Upper lobe of left lung (tissue), 6 donors: ENCODE measurements around the gene PKN2. TPM values are rescaled to one million over a fixed set of nuclear protein-coding genes. Genes with fewer than 3 reads are reported as not detected.
"Not testable (repeated sequence)": the region's sequence is repeated elsewhere in the genome, so short reads cannot be mapped to it uniquely, and the experiment has no call there.

Experiments
- ATAC-seq, 2 donors: fragments of 200-7000 bp; cut with Tn5 transposase; one replicate each; pipeline ENCODE4 v1.9.1; 2022; ENCODE audit warnings: mild to moderate bottlenecking in 2 of 2, moderate library complexity in 2 of 2; ENCODE audit not compliant: low FRiP score in 2 of 2
- DNase-seq, 2 donors: peaks; one replicate each; pipeline ENCODE4 v3.0.0-alpha.2; 2019 to 2020
- H3K27ac ChIP-seq, 4 donors: fragments of 200-600 bp; sonication (generic); one replicate each; pipeline ENCODE4 v1.5.1; 2016 to 2019
- H3K27me3 ChIP-seq, 4 donors: fragments of 200-600 bp; sonication (generic); one replicate each; pipeline ENCODE4 v1.5.1; 2017 to 2019
- H3K36me3 ChIP-seq, 4 donors: fragments of 200-600 bp; sonication (generic); one replicate each; pipeline ENCODE4 v1.5.1; 2016 to 2019
- H3K4me1 ChIP-seq, 4 donors: fragments of 200-600 bp; sonication (generic); one replicate each; pipeline ENCODE4 v1.5.1; 2018 to 2019
- H3K4me3 ChIP-seq, 4 donors: fragments of 200-600 bp; sonication (generic); one replicate each; pipeline ENCODE4 v1.5.1; 2017 to 2019; ENCODE audit warnings: mild to moderate bottlenecking in 2 of 4, moderate library complexity in 1 of 4
- H3K9me3 ChIP-seq, 4 donors: fragments of 200-600 bp; sonication (generic); one replicate each; pipeline ENCODE4 v1.5.1; 2018 to 2019
- CTCF ChIP-seq, 6 experiments: fragments of 450-650 bp in 4 of 6; fragments of 200-600 bp in 2 of 6; sonication (generic) in 2 of 6; IDR thresholded peaks; one replicate each; pipeline ENCODE4 v1.5.1; 2016 to 2019; ENCODE audit warnings: antibody characterized with exemption in 6 of 6
- EP300 ChIP-seq, 4 donors: sonication (generic); formaldehyde crosslinking; IDR thresholded peaks; one replicate each; pipeline ENCODE4 v1.5.1; 2017; ENCODE audit warnings: antibody characterized with exemption in 4 of 4, control low read depth in 2 of 4
- POLR2A ChIP-seq, 4 donors: fragments of 450-650 bp; IDR thresholded peaks; one replicate each; pipeline ENCODE4 v1.5.1; 2016 to 2017; ENCODE audit warnings: antibody characterized with exemption in 4 of 4, mild to moderate bottlenecking in 2 of 4
- POLR2AphosphoS5 ChIP-seq, 2 donors: sonication (generic); formaldehyde crosslinking; IDR thresholded peaks; one replicate each; pipeline ENCODE4 v1.5.1; 2017; ENCODE audit warnings: antibody characterized with exemption in 2 of 2
- WGBS, 2 donors: methylation state at CpG; one replicate each; pipeline ENCODE4 v1.1.5; 2017 to 2018; 5-methylcytosine and 5-hydroxymethylcytosine counted together
- small RNA-seq, 4 donors: library from RNA; depleted of rRNA; stranded (forward); fragments of <200 nt; gene quantifications; one replicate each; pipeline ENCODE3, GENCODE V24; 2016
- total RNA-seq, 6 donors: library from RNA; depleted of rRNA in 4 of 6; stranded (reverse); fragments of >200 nt in 4 of 6; gene quantifications; one replicate each; pipeline versions ENCODE4 v1.1.0 to v1.2.1, GENCODE V29; 2016 to 2021
- donor health status: DM: no; HTN: no; CAD: no; lungs with moderate emphysema.
- donor health status: DM: no; HTN: yes; CAD: no; lungs with severe emphysema.

PKN2 gene
- total RNA-seq, 6 donors from 2014 or later: 33.0 to 108 (median 37.6) TPM

DNA sequence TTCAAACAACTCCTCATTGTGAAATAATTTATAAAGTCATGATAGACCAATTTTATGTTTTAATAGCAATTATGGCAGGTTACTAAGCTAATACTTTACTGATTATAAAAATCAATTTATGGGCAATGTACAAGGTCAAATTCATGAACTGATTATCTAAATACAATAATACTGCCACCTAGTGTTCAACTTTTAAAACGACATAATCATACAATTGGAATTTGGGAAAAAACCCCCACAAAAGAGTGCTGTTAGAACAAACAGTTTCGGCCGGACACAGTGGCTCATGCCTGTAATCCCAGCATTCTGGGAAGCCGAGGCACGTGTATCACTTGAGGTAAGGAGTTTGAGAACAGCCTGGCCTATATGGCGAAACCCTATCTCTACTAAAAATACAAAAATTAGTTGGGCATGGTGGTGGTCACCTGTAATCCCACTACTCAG is 193.3 kb downstream of the PKN2 start:
- TF ChIP-seq POLR2AphosphoS5 (IDR thresholded peaks at IDR 0.05) (no peak), CTCF (IDR thresholded peaks at IDR 0.05) (peak in 5 of 6 experiments; percentile 34 to 59 (median 39)), EP300 (IDR thresholded peaks at IDR 0.05) (no peak), POLR2A (IDR thresholded peaks at IDR 0.05) (no peak)
- Histone ChIP-seq H3K4me3 (no peak overlapping the region), H3K27me3 (no peaks in the 10 kb centered on the region), H3K4me1 (peaks cover 16 to 49% (median 29%) of the 10 kb centered on the region in 4 donors), H3K9me3 (no peaks in the 10 kb centered on the region), H3K27ac (no peak overlapping the region), H3K36me3 (peaks cover 0 to 13% (median 0%) of the 10 kb centered on the region in 4 donors)
- ATAC-seq: peak in 1 of 2 donors; percentile 58
- 37 to 56% methylated on average over 6 of the region's 6 CpGs for WGBS, 2 donors
- no peak for DNase-seq

GRCh38 chr1:88877911-88878310 is 193.8 kb downstream of the PKN2 start:
- Histone ChIP-seq H3K36me3 (peaks cover 0 to 13% (median 0%) of the 10 kb centered on the region in 4 donors), H3K27me3 (no peaks in the 10 kb centered on the region), H3K4me1 (peaks cover 16 to 53% (median 30%) of the 10 kb centered on the region in 4 donors), H3K27ac (no peak overlapping the region), H3K9me3 (no peaks in the 10 kb centered on the region), H3K4me3 (no peak overlapping the region)
- no peak for TF ChIP-seq POLR2AphosphoS5 (IDR thresholded peaks at IDR 0.05)
- TF ChIP-seq POLR2A (IDR thresholded peaks at IDR 0.05): no peak
- no peak for TF ChIP-seq EP300 (IDR thresholded peaks at IDR 0.05)
- no peak for TF ChIP-seq CTCF (IDR thresholded peaks at IDR 0.05)
- no peak for ATAC-seq
- no peak for DNase-seq
- 82 to 91% methylated on average over 9 of the region's 9 CpGs for WGBS, 2 donors

DNA sequence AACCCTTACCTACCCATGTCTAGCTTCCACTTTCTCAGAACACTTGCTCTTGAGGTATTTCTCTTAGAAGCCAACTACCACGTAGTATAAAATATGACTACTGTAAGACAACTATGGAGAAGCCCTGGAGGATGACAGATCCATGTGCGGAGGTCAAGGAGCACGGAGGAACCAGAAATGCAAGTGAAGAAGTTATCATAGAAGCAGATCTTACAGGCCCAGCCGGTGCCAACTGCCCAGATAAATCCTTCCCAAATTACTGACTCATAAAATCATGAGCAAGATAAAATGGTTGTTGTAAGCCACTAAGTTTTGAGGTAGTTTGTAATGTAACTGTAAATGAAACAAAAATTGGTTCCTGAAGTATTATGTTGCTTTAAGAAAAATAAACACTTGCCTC is 194.7 kb downstream of the PKN2 start:
- DNase-seq (no peak), ATAC-seq (no peak)
- Histone ChIP-seq H3K36me3 (peaks cover 0 to 21% (median 0%) of the 10 kb centered on the region in 4 donors), H3K4me3 (no peak overlapping the region), H3K27ac (no peak overlapping the region), H3K4me1 (peaks cover 13 to 50% (median 26%) of the 10 kb centered on the region in 4 donors), H3K9me3 (no peaks in the 10 kb centered on the region), H3K27me3 (no peaks in the 10 kb centered on the region)
- WGBS, 2 donors: 69 to 74% methylated on average over 4 of the region's 4 CpGs
- TF ChIP-seq POLR2AphosphoS5 (IDR thresholded peaks at IDR 0.05): no peak
- no peak for TF ChIP-seq CTCF (IDR thresholded peaks at IDR 0.05)
- TF ChIP-seq EP300 (IDR thresholded peaks at IDR 0.05): no peak
- no peak for TF ChIP-seq POLR2A (IDR thresholded peaks at IDR 0.05)

DNA sequence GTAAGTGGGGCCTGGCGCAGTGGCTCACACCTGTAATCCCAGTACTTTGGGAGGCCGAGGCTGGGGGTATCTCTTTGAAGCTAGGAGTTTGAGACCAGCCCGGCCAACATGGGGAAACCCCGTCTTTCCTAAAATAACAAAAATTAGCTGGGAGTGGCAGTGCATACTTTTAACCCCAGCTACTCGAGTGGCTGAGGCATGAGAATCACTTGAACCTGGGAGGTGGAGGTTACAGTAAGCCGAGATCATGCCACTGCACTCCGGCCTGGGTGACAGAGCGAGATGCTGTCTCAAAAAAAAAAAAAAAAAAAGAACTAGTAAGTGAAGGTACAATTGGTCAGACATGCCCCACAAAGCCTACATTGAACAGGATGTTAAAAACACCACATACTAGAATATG is 196.6 kb downstream of the PKN2 start:
- 58 to 67% methylated on average over 7 to 8 of the region's 8 CpGs for WGBS, 2 donors
- peak in 1 of 2 donors; percentile 59 for DNase-seq
- ATAC-seq: peak in 1 of 2 donors; percentile 65
- Histone ChIP-seq H3K4me1 (peaks cover 11 to 35% (median 20%) of the 10 kb centered on the region in 4 donors), H3K36me3 (peaks cover 8 to 41% (median 13%) of the 10 kb centered on the region in 4 donors)
- H3K9me3 ChIP-seq, H3K4me3 ChIP-seq, H3K27me3 ChIP-seq, H3K27ac ChIP-seq: not testable (repeated sequence)

- H3K9me3 ChIP-seq: no peaks in the 10 kb centered on the region
- 73 to 85% methylated on average over 3 of the region's 3 CpGs for WGBS, 2 donors
- H3K36me3 ChIP-seq: peaks cover 13 to 53% (median 27%) of the 10 kb centered on the region in 4 donors
- no peaks in the 10 kb centered on the region for H3K27me3 ChIP-seq
- TF ChIP-seq CTCF (IDR thresholded peaks at IDR 0.05) (no peak), EP300 (IDR thresholded peaks at IDR 0.05) (no peak), POLR2AphosphoS5 (IDR thresholded peaks at IDR 0.05) (no peak), POLR2A (IDR thresholded peaks at IDR 0.05) (no peak)
- ATAC-seq (no peak), DNase-seq (no peak)
- H3K4me3 ChIP-seq: no peak overlapping the region
- H3K4me1 ChIP-seq: peaks cover 5 to 21% (median 15%) of the 10 kb centered on the region in 4 donors
- H3K27ac ChIP-seq: no peak overlapping the region
Measured at GRCh38 chr1:88883156-88883555, 199.1 kb downstream of the PKN2 start.

Small RNA genes within 50 kb of the gene (small RNA-seq; reads per million reads assigned to genes)
- 0 reads per million in 4 donors for gene RNU6-125P

Other genes with a start within 250 kb of the PKN2 start
- gene GTF2B, start 207.3 kb downstream of the PKN2 start, total RNA-seq: 10 to 100 TPM in 5 of 6 donors, 1 to 10 TPM in 1; 6.3 to 37.3 (median 24.4) TPM